H9 (cell line): ENCODE measurements around the gene FAM162A. TPM values are rescaled to one million over a fixed set of nuclear protein-coding genes. Genes with fewer than 3 reads are reported as not detected.

ENCODE experiments used
- DNase-seq: peaks from one replicate; pipeline ENCODE4 v3.0.0-alpha.2; 2017
- H2AFZ ChIP-seq: one replicate; pipeline ENCODE4 v1.6.1; 2013; ENCODE audit warnings: mild to moderate bottlenecking, low read length, control low read depth, moderate library complexity
- H2AK5ac ChIP-seq: 2 replicates; pipeline ENCODE4 v1.6.1; 2013; ENCODE audit warnings: low read length, control low read depth, mixed read lengths; ENCODE audit not compliant: insufficient read length
- H2BK120ac ChIP-seq: one replicate; pipeline ENCODE4 v1.6.1; 2013; ENCODE audit warnings: low read depth, mild to moderate bottlenecking, low read length, control low read depth, inconsistent platforms; ENCODE audit not compliant: poor library complexity, severe bottlenecking
- H2BK12ac ChIP-seq: 2 replicates; pipeline ENCODE4 v1.6.1; 2013; ENCODE audit warnings: low read length, control low read depth, mixed read lengths, low read depth; ENCODE audit not compliant: insufficient read length
- H2BK15ac ChIP-seq: 2 replicates; pipeline ENCODE4 v1.6.1; 2013; ENCODE audit warnings: low read depth, low read length, control low read depth
- H2BK20ac ChIP-seq: one replicate; pipeline ENCODE4 v1.6.1; 2013; ENCODE audit warnings: low read depth, mild to moderate bottlenecking, low read length, control low read depth, inconsistent platforms; ENCODE audit not compliant: poor library complexity, severe bottlenecking
- H2BK5ac ChIP-seq: 2 replicates; pipeline ENCODE4 v1.6.1; 2013; ENCODE audit warnings: low read length, control low read depth, mixed read lengths; ENCODE audit not compliant: insufficient read length
- H3K14ac ChIP-seq: 2 replicates; pipeline ENCODE4 v1.6.1; 2013; ENCODE audit warnings: low read length, control low read depth; ENCODE audit not compliant: insufficient read depth
- H3K18ac ChIP-seq: 2 replicates; pipeline ENCODE4 v1.6.1; 2013; ENCODE audit warnings: low read depth, mild to moderate bottlenecking, mixed read lengths, low read length, control low read depth; ENCODE audit not compliant: insufficient read length
- H3K23ac ChIP-seq: 2 replicates; pipeline ENCODE4 v1.6.1; 2013; ENCODE audit warnings: low read length, control low read depth, mixed read lengths, low read depth; ENCODE audit not compliant: insufficient read length
- H3K23me2 ChIP-seq: 2 replicates; pipeline ENCODE4 v1.6.1; 2013; ENCODE audit warnings: low read depth, mild to moderate bottlenecking, mixed read lengths, low read length, control low read depth; ENCODE audit not compliant: insufficient read length, poor library complexity, severe bottlenecking
- H3K27ac ChIP-seq: 2 replicates; pipeline ENCODE4 v1.5.1; 2013; ENCODE audit warnings: low read length, control low read depth, mixed read lengths, low read depth; ENCODE audit not compliant: insufficient read length
- H3K27me3 ChIP-seq: 2 replicates; pipeline ENCODE4 v1.6.1; 2013; ENCODE audit warnings: low read length, control low read depth, inconsistent platforms; ENCODE audit not compliant: insufficient read depth
- H3K4ac ChIP-seq: 2 replicates; pipeline ENCODE4 v1.6.1; 2013; ENCODE audit warnings: low read depth, mild to moderate bottlenecking, control low read depth, inconsistent platforms, low read length, moderate library complexity
- H3K4me1 ChIP-seq: 2 replicates; pipeline ENCODE4 v1.6.1; 2013; ENCODE audit warnings: low read length, control low read depth, inconsistent platforms; ENCODE audit not compliant: insufficient read depth
- H3K4me2 ChIP-seq: 2 replicates; pipeline ENCODE4 v1.6.1; 2013; ENCODE audit warnings: low read length, control low read depth, mixed read lengths; ENCODE audit not compliant: insufficient read length, insufficient read depth
- H3K56ac ChIP-seq: 2 replicates; pipeline ENCODE4 v1.6.1; 2013; ENCODE audit warnings: low read depth, mild to moderate bottlenecking, mixed read lengths, low read length, control low read depth; ENCODE audit not compliant: insufficient read length
- H3K79me1 ChIP-seq: 2 replicates; pipeline ENCODE4 v1.6.1; 2013; ENCODE audit warnings: low read depth, mild to moderate bottlenecking, moderate library complexity, low read length, control low read depth, inconsistent platforms; ENCODE audit not compliant: insufficient read depth, poor library complexity, severe bottlenecking
- H3K79me2 ChIP-seq: 2 replicates; pipeline ENCODE4 v1.6.1; 2013; ENCODE audit warnings: low read length, control low read depth, inconsistent platforms; ENCODE audit not compliant: insufficient read depth
- H3K9ac ChIP-seq: 2 replicates; pipeline ENCODE4 v1.6.1; 2013; ENCODE audit warnings: low read length, control low read depth, mixed read lengths; ENCODE audit not compliant: insufficient read length; ENCODE audit errors: extremely low read depth
- H3K9me3 ChIP-seq: one replicate; pipeline ENCODE4 v1.6.1; 2013; ENCODE audit warnings: low read depth, low read length, inconsistent platforms; ENCODE audit not compliant: control insufficient read depth
- H3T11ph ChIP-seq: one replicate; pipeline ENCODE4 v1.6.1; 2013; ENCODE audit warnings: mild to moderate bottlenecking, low read length, control low read depth, inconsistent platforms
- H4K20me1 ChIP-seq: one replicate; pipeline ENCODE4 v1.6.1; 2013; ENCODE audit not compliant: control insufficient read depth, insufficient read length, insufficient read depth
- H4K5ac ChIP-seq: 2 replicates; pipeline ENCODE4 v1.6.1; 2013; ENCODE audit warnings: low read depth, mild to moderate bottlenecking, mixed read lengths, low read length, control low read depth; ENCODE audit not compliant: insufficient read length
- H4K8ac ChIP-seq: replicated peaks from 2 replicates; pipeline ENCODE4 v1.6.1; 2013; ENCODE audit warnings: low read length, control low read depth, mixed read lengths, low read depth; ENCODE audit not compliant: insufficient read length
- H4K91ac ChIP-seq: 2 replicates; pipeline ENCODE4 v1.6.1; 2013; ENCODE audit warnings: low read depth, mild to moderate bottlenecking, moderate library complexity, mixed read lengths, low read length, control low read depth; ENCODE audit not compliant: insufficient read length
- H3K27ac Mint-ChIP-seq, 3 experiments: 2 replicates in 2 of 3; 3 replicates in 1 of 3; pipeline ENCODE4 v1.8.0; 2020 to 2021; ENCODE audit warnings: mixed read lengths in 3 of 3, mild to moderate bottlenecking in 1 of 3, moderate library complexity in 1 of 3
- H3K27me3 Mint-ChIP-seq: 2 replicates; pipeline ENCODE4 v1.8.0; 2021; ENCODE audit warnings: low read depth, mild to moderate bottlenecking, moderate library complexity, mixed read lengths
- H3K36me3 Mint-ChIP-seq, 3 experiments: 2 replicates in 2 of 3; 3 replicates in 1 of 3; pipeline ENCODE4 v1.8.0; 2020 to 2021; ENCODE audit warnings: low read depth in 3 of 3, mixed read lengths in 3 of 3; ENCODE audit not compliant: insufficient read depth in 1 of 3
- H3K4me1 Mint-ChIP-seq, 2 experiments: 2 replicates each; pipeline ENCODE4 v1.8.0; 2020; ENCODE audit warnings: mixed read lengths in 2 of 2
- H3K4me3 Mint-ChIP-seq, 2 experiments: 2 replicates in 1 of 2; 3 replicates in 1 of 2; pipeline ENCODE4 v1.8.0; 2020 to 2021; ENCODE audit warnings: mild to moderate bottlenecking in 2 of 2, mixed read lengths in 2 of 2, moderate library complexity in 1 of 2
- H3K9me3 Mint-ChIP-seq, 2 experiments: 2 replicates in 1 of 2; 3 replicates in 1 of 2; pipeline ENCODE4 v1.8.0; 2020; ENCODE audit warnings: mild to moderate bottlenecking in 2 of 2, mixed read lengths in 2 of 2, moderate library complexity in 1 of 2
- CTCF ChIP-seq: fragments of 200-600 bp; sonication (generic); conservative IDR thresholded peaks from 3 replicates; pipeline ENCODE4 v1.8.0; 2021; ENCODE audit warnings: antibody characterized with exemption, mild to moderate bottlenecking
- whole genome bisulfite sequencing: extraction: QIAGEN DNeasy Blood & Tissue Kit; methylation state at CpG from one replicate; pipeline ENCODE4 v1.1.7; 2013; ENCODE audit warnings: missing lambda C conversion rate, low lambda C conversion rate, mixed read lengths; ENCODE audit not compliant: insufficient read length; ENCODE audit errors: extremely low coverage; 5-methylcytosine and 5-hydroxymethylcytosine counted together
- total RNA-seq: library from RNA; stranded (reverse); gene quantifications from 2 replicates; pipeline ENCODE4 v1.2.1, GENCODE V29; 2021

Gene FAM162A
- total RNA-seq, 1 experiment from 2014 or later: 78.5 TPM

- H3K14ac ChIP-seq: no peak overlapping the region
- H4K5ac ChIP-seq: no peak overlapping the region
- no peak overlapping the region for H2AK5ac ChIP-seq
- no peak for TF ChIP-seq CTCF
- H3K79me1 ChIP-seq: no peaks in the 10 kb centered on the region
- no peak overlapping the region for H4K8ac ChIP-seq
- no peak overlapping the region for H4K91ac ChIP-seq
- no peak overlapping the region for H3K27ac Mint-ChIP-seq
- H3K9me3 Mint-ChIP-seq: no peaks in the 10 kb centered on the region
- H2BK12ac ChIP-seq: no peak overlapping the region
- H3K27ac ChIP-seq: no peak overlapping the region
- DNase-seq: no peak
- H3K9me3 ChIP-seq: no peaks in the 10 kb centered on the region
- H3K23ac ChIP-seq: no peak overlapping the region
- H3T11ph ChIP-seq: no peak overlapping the region
- no peak overlapping the region for H3K9ac ChIP-seq
- no peak overlapping the region for H3K18ac ChIP-seq
- no peaks in the 10 kb centered on the region for H3K4me1 ChIP-seq
- no peak overlapping the region for H3K4me3 Mint-ChIP-seq
- H3K4me2 ChIP-seq: no peak overlapping the region
- H3K36me3 Mint-ChIP-seq: peaks cover 8 to 55% (median 42%) of the 10 kb centered on the region in 3 experiments; a peak in 5 of 7 replicates
- H2BK15ac ChIP-seq: no peak overlapping the region
- H3K27me3 Mint-ChIP-seq: no peaks in the 10 kb centered on the region
- H2AFZ ChIP-seq: no peak overlapping the region
- WGBS: no CpG with 5 or more reads among the region's 4 CpGs
- no peak overlapping the region for H3K4ac ChIP-seq
- H2BK5ac ChIP-seq: no peak overlapping the region
- H3K56ac ChIP-seq: no peak overlapping the region
- H4K20me1 ChIP-seq: no peaks in the 10 kb centered on the region
- no peaks in the 10 kb centered on the region for H3K23me2 ChIP-seq
- H2BK20ac ChIP-seq: no peak overlapping the region
- H2BK120ac ChIP-seq: no peak overlapping the region
- no peaks in the 10 kb centered on the region for H3K79me2 ChIP-seq
- no peaks in the 10 kb centered on the region for H3K27me3 ChIP-seq
- H3K4me1 Mint-ChIP-seq: no peaks in the 10 kb centered on the region
These were observed 22.2 kb downstream of the FAM162A start for GRCh38 chr3:122406198-122406597.
